Esophagus muscularis mucosa (tissue), 4 donors: Measurements from ENCODE around the gene BDKRB2. TPM values are rescaled to one million over a fixed set of nuclear protein-coding genes. Genes with fewer than 3 reads are reported as not detected.
A peak's percentile ranks its signal among the peaks of the same experiment; 100 is the strongest.

ENCODE experiments used
- DNase-seq: peaks from one replicate; pipeline ENCODE4 v3.0.0-alpha.2; 2017; ENCODE audit errors: extremely low spot score
- H3K27ac ChIP-seq, 4 donors: fragments of 200-600 bp; sonication (generic); replicated peaks in 1 of 4; 1 replicate in 3 of 4; 2 replicates in 1 of 4; pipeline ENCODE4 v1.5.1; 2016 to 2019; ENCODE audit warnings: mild to moderate bottlenecking in 1 of 4
- H3K27me3 ChIP-seq, 4 donors: fragments of 200-600 bp; sonication (generic); one replicate each; pipeline versions ENCODE4 v1.5.1 to v1.6.0; 2016 to 2019
- H3K36me3 ChIP-seq, 4 donors: fragments of 200-600 bp; sonication (generic); one replicate each; pipeline ENCODE4 v1.5.1; 2016 to 2019
- H3K4me1 ChIP-seq, 4 donors: fragments of 200-600 bp; sonication (generic); one replicate each; pipeline ENCODE4 v1.5.1; 2016 to 2019
- H3K4me3 ChIP-seq, 4 donors: fragments of 200-600 bp; sonication (generic); 1 replicate in 2 of 4; 2 replicates in 2 of 4; pipeline ENCODE4 v1.5.1; 2016 to 2019; ENCODE audit warnings: mild to moderate bottlenecking in 4 of 4, moderate library complexity in 1 of 4
- H3K9me3 ChIP-seq, 4 donors: fragments of 200-600 bp; sonication (generic); 1 replicate in 3 of 4; 2 replicates in 1 of 4; pipeline ENCODE4 v1.5.1; 2016 to 2019
- CTCF ChIP-seq, 3 experiments: fragments of 200-600 bp in 2 of 3; fragments of 450-650 bp in 1 of 3; sonication (generic) in 2 of 3; IDR thresholded peaks; one replicate each; pipeline ENCODE4 v1.5.1; 2017 to 2019; ENCODE audit warnings: antibody characterized with exemption in 3 of 3, mild to moderate bottlenecking in 2 of 3, moderate library complexity in 1 of 3
- EP300 ChIP-seq: sonication (generic); formaldehyde crosslinking; IDR thresholded peaks from one replicate; pipeline ENCODE4 v1.6.1; 2017; ENCODE audit warnings: antibody characterized with exemption
- POLR2A ChIP-seq: fragments of 450-650 bp; IDR thresholded peaks from one replicate; pipeline ENCODE4 v1.6.1; 2017; ENCODE audit warnings: antibody characterized with exemption, moderate library complexity, mild to moderate bottlenecking, low read depth
- POLR2AphosphoS5 ChIP-seq, 2 donors: sonication (generic); formaldehyde crosslinking; IDR thresholded peaks; one replicate each; pipeline ENCODE4 v1.6.1; 2017; ENCODE audit warnings: antibody characterized with exemption in 2 of 2
- WGBS: methylation state at CpG from one replicate; pipeline ENCODE4 v1.1.5; 2018; 5-methylcytosine and 5-hydroxymethylcytosine counted together
- intact Hi-C: fragments of 100-400 bp; cut with DNase I; formaldehyde crosslinking; loops from one replicate; pipeline ENCODE4 v1.15.1; 2023
- total RNA-seq, 4 donors: library from RNA; depleted of rRNA; stranded (reverse); fragments of >200 nt; gene quantifications; one replicate each; pipeline versions ENCODE4 v1.1.0 to v1.2.1, GENCODE V29; 2016

Gene BDKRB2
- total RNA-seq, 4 donors from 2014 or later: 5.8 to 16.1 (median 10.0) TPM

- WGBS: 98% methylated on average over 5 of the region's 5 CpGs
- intact Hi-C loops: no loop called here
- Histone ChIP-seq H3K4me3 (no peak overlapping the region), H3K27ac (peak overlapping the region; percentile 35 to 65 (median 42)), H3K4me1 (peaks cover 0 to 22% (median 19%) of the 10 kb centered on the region in 4 donors), H3K9me3 (peaks cover 0 to 10% (median 3%) of the 10 kb centered on the region in 4 donors), H3K27me3 (no peaks in the 10 kb centered on the region), H3K36me3 (no peaks in the 10 kb centered on the region)
- TF ChIP-seq POLR2A (no peak), CTCF (IDR thresholded peaks at IDR 0.05) (no peak), POLR2AphosphoS5 (IDR thresholded peaks at IDR 0.05) (no peak), EP300 (no peak)
- no peak for DNase-seq
Observed at GRCh38 chr14:96225213-96225612, 20.6 kb downstream of the BDKRB2 start.

GRCh38 chr14:96225745-96226151 lies 21.1 kb downstream of the BDKRB2 start:
- intact Hi-C loops: no loop called here
- Histone ChIP-seq H3K4me3 (no peak overlapping the region), H3K27ac (peak overlapping the region; percentile 35 to 65 (median 42)), H3K27me3 (no peaks in the 10 kb centered on the region), H3K36me3 (no peaks in the 10 kb centered on the region), H3K4me1 (peaks cover 0 to 21% (median 18%) of the 10 kb centered on the region in 4 donors), H3K9me3 (peaks cover 0 to 10% (median 3%) of the 10 kb centered on the region in 4 donors)
- DNase-seq: no peak
- peak in 1 of 3 experiments; percentile 22 for TF ChIP-seq CTCF (IDR thresholded peaks at IDR 0.05)
- peak in 1 of 2 donors; percentile 19 for TF ChIP-seq POLR2AphosphoS5 (IDR thresholded peaks at IDR 0.05)
- peak; percentile 52 for TF ChIP-seq EP300
- TF ChIP-seq POLR2A: no peak
- 45% methylated on average over 5 of the region's 5 CpGs for WGBS

GRCh38 chr14:96227428-96227827 lies 22.8 kb downstream of the BDKRB2 start:
- no peak for DNase-seq
- TF ChIP-seq POLR2AphosphoS5 (IDR thresholded peaks at IDR 0.05) (no peak), EP300 (no peak), CTCF (IDR thresholded peaks at IDR 0.05) (no peak), POLR2A (no peak)
- peaks cover 0 to 10% (median 3%) of the 10 kb centered on the region in 4 donors for H3K9me3 ChIP-seq
- no peaks in the 10 kb centered on the region for H3K36me3 ChIP-seq
- intact Hi-C loops: no loop called here
- peaks cover 0 to 14% (median 13%) of the 10 kb centered on the region in 4 donors for H3K4me1 ChIP-seq
- H3K27ac ChIP-seq: no peak overlapping the region
- no peaks in the 10 kb centered on the region for H3K27me3 ChIP-seq
- WGBS: 99% methylated on average over 7 of the region's 7 CpGs
- no peak overlapping the region for H3K4me3 ChIP-seq

- intact Hi-C loops: no loop called here
- no peak overlapping the region for H3K27ac ChIP-seq
- H3K4me1 ChIP-seq: peaks cover 0 to 28% (median 26%) of the 10 kb centered on the region in 4 donors
- no peak for DNase-seq
- H3K27me3 ChIP-seq: no peaks in the 10 kb centered on the region
- H3K36me3 ChIP-seq: no peaks in the 10 kb centered on the region
- 90% methylated on average over 6 of the region's 6 CpGs for WGBS
- no peak overlapping the region for H3K4me3 ChIP-seq
- H3K9me3 ChIP-seq: peaks cover 0 to 10% (median 3%) of the 10 kb centered on the region in 4 donors
- TF ChIP-seq POLR2A (no peak), EP300 (no peak), CTCF (IDR thresholded peaks at IDR 0.05) (no peak), POLR2AphosphoS5 (IDR thresholded peaks at IDR 0.05) (no peak)
Observed at GRCh38 chr14:96229315-96229714, 24.7 kb downstream of the BDKRB2 start.

- Histone ChIP-seq H3K4me1 (peaks cover 0 to 23% (median 20%) of the 10 kb centered on the region in 4 donors), H3K36me3 (no peaks in the 10 kb centered on the region), H3K27me3 (no peaks in the 10 kb centered on the region), H3K9me3 (peaks cover 0 to 10% (median 3%) of the 10 kb centered on the region in 4 donors), H3K4me3 (no peak overlapping the region), H3K27ac (peak overlapping the region in 1 of 4 donors; percentile 2)
- TF ChIP-seq POLR2AphosphoS5 (IDR thresholded peaks at IDR 0.05): no peak
- TF ChIP-seq EP300: no peak
- TF ChIP-seq CTCF (IDR thresholded peaks at IDR 0.05): no peak
- TF ChIP-seq POLR2A: no peak
- intact Hi-C loops: no loop called here
- WGBS: 85% methylated on average over 4 of the region's 4 CpGs
- no peak for DNase-seq
Observed at GRCh38 chr14:96231056-96231455, 26.4 kb downstream of the BDKRB2 start.
